ENCODE measurements around the gene MAML3. TPM values are rescaled to one million over a fixed set of nuclear protein-coding genes. Genes with fewer than 3 reads are reported as not detected.

Gene MAML3
- total RNA-seq, 4 donors from 2014 or later: 18.2 to 42.7 (median 28.6) TPM

- H3K9me3 ChIP-seq: no peaks in the 10 kb centered on the region
- H3K36me3 ChIP-seq: no peaks in the 10 kb centered on the region
- DNase-seq (ENCODE audit: low spot score in 2 of 2): no peak
- no peak overlapping the region for H3K4me3 ChIP-seq
- WGBS: 97% methylated on average over 3 of the region's 3 CpGs
- TF ChIP-seq, protein P1, sequence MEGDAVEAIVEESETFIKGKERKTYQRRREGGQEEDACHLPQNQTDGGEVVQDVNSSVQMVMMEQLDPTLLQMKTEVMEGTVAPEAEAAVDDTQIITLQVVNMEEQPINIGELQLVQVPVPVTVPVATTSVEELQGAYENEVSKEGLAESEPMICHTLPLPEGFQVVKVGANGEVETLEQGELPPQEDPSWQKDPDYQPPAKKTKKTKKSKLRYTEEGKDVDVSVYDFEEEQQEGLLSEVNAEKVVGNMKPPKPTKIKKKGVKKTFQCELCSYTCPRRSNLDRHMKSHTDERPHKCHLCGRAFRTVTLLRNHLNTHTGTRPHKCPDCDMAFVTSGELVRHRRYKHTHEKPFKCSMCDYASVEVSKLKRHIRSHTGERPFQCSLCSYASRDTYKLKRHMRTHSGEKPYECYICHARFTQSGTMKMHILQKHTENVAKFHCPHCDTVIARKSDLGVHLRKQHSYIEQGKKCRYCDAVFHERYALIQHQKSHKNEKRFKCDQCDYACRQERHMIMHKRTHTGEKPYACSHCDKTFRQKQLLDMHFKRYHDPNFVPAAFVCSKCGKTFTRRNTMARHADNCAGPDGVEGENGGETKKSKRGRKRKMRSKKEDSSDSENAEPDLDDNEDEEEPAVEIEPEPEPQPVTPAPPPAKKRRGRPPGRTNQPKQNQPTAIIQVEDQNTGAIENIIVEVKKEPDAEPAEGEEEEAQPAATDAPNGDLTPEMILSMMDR (IDR thresholded peaks at IDR 0.05): no peak
- TF ChIP-seq POLR2AphosphoS5 (IDR thresholded peaks at IDR 0.05) (no peak), EP300 (IDR thresholded peaks at IDR 0.05) (no peak), POLR2A (IDR thresholded peaks at IDR 0.05) (no peak)
- H3K27me3 ChIP-seq: no peaks in the 10 kb centered on the region
- H3K4me1 ChIP-seq: no peaks in the 10 kb centered on the region
- H3K27ac ChIP-seq: no peak overlapping the region
Observed at GRCh38 chr4:139777757-139778156, 376.2 kb downstream of the MAML3 start.

DNA sequence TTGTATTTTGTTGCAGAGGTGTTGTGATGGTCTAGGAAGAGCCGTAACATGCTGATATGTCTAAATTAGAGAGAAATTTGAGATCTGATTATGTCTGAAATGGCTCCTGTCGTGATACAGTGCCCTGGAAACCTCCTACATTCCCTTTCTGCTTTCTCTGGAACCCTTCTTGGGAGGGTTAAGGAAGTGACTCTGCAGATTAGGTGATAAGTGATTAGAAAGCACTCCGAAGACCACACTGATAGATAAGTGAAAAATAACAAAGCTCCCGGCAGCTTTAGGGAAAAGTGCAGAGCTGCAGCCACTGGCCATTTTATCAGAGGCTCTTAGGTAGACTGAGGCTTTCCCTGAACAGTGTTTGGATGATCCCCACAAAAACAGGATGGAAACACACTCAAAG, 377.7 kb downstream of the MAML3 start:
- no peak for DNase-seq (ENCODE audit: low spot score in 2 of 2)
- Histone ChIP-seq H3K9me3 (no peaks in the 10 kb centered on the region), H3K27ac (no peak overlapping the region), H3K27me3 (no peaks in the 10 kb centered on the region), H3K36me3 (no peaks in the 10 kb centered on the region), H3K4me1 (no peaks in the 10 kb centered on the region), H3K4me3 (no peak overlapping the region)
- WGBS: 90% methylated on average over 4 of the region's 4 CpGs
- TF ChIP-seq POLR2AphosphoS5 (IDR thresholded peaks at IDR 0.05): no peak
- no peak for TF ChIP-seq EP300 (IDR thresholded peaks at IDR 0.05)
- TF ChIP-seq POLR2A (IDR thresholded peaks at IDR 0.05): no peak
- TF ChIP-seq, protein P1 (IDR thresholded peaks at IDR 0.05): no peak

DNA sequence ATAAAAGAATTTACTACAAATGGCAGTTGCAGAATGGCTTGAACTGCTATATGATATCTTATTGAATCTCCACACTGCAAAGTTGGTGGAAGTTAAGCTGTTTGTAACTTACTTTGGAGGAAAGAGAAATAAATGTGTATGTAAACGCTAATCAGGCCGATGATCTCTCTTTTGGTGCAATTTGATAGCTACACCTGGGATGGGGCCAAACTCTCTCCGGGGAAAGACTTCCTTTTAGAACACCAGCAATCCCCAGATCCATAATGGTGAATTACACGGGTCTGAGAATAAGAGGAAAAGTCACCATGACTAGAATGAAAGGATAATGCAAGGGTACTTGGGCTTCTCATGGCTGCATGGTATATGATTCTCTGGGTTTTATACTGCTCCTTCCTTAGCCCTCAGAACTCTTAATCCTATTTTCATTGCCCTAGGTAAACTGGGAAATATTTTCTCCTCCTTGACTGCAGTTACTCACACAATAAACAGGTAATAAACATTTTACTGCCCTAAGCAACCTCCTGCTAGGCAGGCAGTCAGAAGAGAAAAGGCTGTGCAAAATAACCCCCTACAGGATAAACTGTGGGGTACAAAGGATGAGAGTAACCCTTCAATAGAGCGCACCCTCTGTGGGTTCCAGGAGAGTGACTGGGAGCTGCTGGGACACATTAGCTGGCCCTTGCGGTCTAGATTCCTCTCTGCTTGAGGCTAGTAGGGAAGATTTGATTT, 379.1 kb downstream of the MAML3 start:
- 58% methylated on average over 6 of the region's 6 CpGs for WGBS

DNA sequence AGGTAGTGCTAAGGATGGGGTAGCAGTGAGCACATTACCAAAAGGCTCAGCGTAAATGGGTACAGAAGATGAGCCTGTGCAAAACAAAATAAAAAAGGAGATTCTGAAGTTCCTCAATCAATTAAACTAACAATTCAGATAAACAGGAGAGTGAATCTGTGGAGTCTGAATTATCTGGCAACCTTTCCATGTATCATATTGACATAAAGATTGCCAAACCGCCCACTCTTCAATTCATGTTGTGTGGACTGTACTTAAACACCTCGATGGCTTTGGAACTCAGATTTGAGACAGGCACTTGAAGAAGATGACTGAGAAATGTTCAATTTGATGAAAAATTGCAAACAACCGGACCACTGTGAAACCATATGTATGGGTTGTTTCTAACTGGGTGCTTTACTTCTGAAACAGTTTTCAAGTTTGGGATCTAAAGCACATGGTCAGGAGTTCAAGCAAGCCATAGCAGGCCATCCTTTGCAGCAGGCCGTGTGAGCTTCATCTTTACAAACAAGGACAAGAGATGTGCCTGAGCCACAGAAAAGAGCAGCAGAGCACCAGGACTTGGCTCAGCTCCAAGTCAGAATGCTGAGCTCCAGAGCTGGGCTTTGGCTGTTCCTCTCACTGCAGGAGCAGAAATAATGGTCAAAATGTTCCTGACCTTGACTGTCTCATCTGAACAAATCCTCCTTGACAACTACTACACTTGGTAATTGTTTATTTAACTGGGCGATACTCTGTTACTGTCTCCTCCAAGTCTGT, 380.2 kb downstream of the MAML3 start:
- Histone ChIP-seq H3K27ac (no peak overlapping the region), H3K27me3 (no peaks in the 10 kb centered on the region), H3K9me3 (no peaks in the 10 kb centered on the region), H3K4me1 (peaks cover 3% of the 10 kb centered on the region), H3K36me3 (no peaks in the 10 kb centered on the region), H3K4me3 (no peak overlapping the region)
- no peak for DNase-seq (ENCODE audit: low spot score in 2 of 2)
- 88% methylated on average over 6 of the region's 6 CpGs for WGBS
- TF ChIP-seq POLR2A (IDR thresholded peaks at IDR 0.05): no peak
- TF ChIP-seq POLR2AphosphoS5 (IDR thresholded peaks at IDR 0.05): no peak
- TF ChIP-seq, protein P1 (IDR thresholded peaks at IDR 0.05): no peak
- no peak for TF ChIP-seq EP300 (IDR thresholded peaks at IDR 0.05)

More for the DNA sequence above, 379.1 kb downstream of the MAML3 start:
- Histone ChIP-seq H3K9me3 (no peaks in the 10 kb centered on the region), H3K4me1 (peaks cover 3% of the 10 kb centered on the region), H3K27me3 (no peaks in the 10 kb centered on the region), H3K4me3 (no peak overlapping the region), H3K36me3 (no peaks in the 10 kb centered on the region), H3K27ac (no peak overlapping the region)
- DNase-seq (ENCODE audit: low spot score in 2 of 2): no peak
- TF ChIP-seq, protein P1 (IDR thresholded peaks at IDR 0.05): no peak
- TF ChIP-seq EP300 (IDR thresholded peaks at IDR 0.05) (no peak), POLR2A (IDR thresholded peaks at IDR 0.05) (no peak), POLR2AphosphoS5 (IDR thresholded peaks at IDR 0.05) (no peak)

DNA sequence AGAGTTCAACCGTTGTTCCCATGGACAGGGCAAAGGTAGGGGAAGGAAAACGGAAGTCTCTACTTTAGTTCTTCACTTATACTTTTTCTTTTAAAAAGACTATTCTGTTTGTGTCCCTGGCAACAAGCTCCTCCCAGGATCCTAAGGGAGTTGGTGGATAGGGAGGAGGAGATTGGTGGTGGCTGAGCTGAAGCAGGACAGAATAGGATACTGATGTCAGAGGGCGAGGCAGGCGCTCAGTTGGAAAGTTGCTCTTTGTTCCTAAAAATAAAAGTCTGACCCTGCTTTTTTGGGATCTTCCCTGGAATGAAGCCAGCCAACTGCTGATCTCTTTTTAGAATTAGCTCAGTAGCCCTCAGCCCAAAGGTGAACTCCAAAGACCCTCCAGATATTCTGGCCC, 383.6 kb downstream of the MAML3 start:
- no peak for DNase-seq (ENCODE audit: low spot score in 2 of 2)
- WGBS: 72% methylated on average over 4 of the region's 4 CpGs
- no peak overlapping the region for H3K4me3 ChIP-seq

More for the DNA sequence above, 383.6 kb downstream of the MAML3 start:
- no peaks in the 10 kb centered on the region for H3K27me3 ChIP-seq
- H3K27ac ChIP-seq: no peak overlapping the region
- TF ChIP-seq POLR2A (IDR thresholded peaks at IDR 0.05): no peak
- TF ChIP-seq, protein P1 (IDR thresholded peaks at IDR 0.05): no peak
- no peak for TF ChIP-seq EP300 (IDR thresholded peaks at IDR 0.05)
- TF ChIP-seq POLR2AphosphoS5 (IDR thresholded peaks at IDR 0.05): no peak
- H3K9me3 ChIP-seq: no peaks in the 10 kb centered on the region
- H3K4me1 ChIP-seq: peaks cover 3% of the 10 kb centered on the region
- no peaks in the 10 kb centered on the region for H3K36me3 ChIP-seq

Data from suprapubic skin (tissue), 4 donors.